ENCODE data around the gene PSMA6.
"Not testable (repeated sequence)": the region's sequence is repeated elsewhere in the genome, so short reads cannot be mapped to it uniquely, and the experiment has no call there.

Gene PSMA6

DNA sequence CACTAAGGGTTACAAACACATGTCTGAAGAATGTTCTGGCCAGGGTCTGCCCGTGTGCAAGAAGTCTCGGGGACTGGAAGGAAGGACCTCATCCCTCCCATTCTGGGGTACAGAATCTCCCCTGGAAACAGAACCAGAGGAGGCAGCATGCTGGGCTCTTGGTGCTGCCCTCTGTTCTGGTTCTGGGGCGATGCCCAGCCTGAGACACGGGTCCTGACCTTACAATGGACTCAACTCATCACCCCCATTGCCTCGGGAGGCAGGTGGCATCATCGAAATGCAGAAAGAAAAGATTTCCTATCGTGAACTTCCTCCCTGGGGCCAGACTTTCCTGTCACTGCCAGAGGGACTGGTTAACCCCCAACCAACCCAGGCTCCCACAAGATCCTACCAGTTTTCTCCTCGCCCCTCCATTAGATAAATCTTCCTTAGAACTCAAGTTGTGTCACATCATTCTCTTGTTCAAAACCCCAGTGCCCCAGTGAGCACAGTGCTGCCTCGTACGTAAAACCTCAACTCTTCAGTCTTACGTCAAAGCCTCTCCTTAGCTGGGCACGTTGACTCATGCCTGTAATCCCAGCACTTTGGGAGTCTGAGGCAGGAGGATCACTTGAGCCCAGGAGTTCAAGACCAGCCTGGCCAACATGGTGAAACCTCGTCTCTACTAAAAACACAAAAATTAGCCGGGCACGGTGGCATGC lies 52.1 kb downstream of the PSMA6 start:
- no peak for DNase-seq (ENCODE audit: low read depth in 2 of 2)

GRCh38 chr14:35346738-35347322 lies 54.6 kb downstream of the PSMA6 start:
- no peak for DNase-seq (ENCODE audit: low read depth in 2 of 2)

GRCh38 chr14:35347323-35348043 lies 55.3 kb downstream of the PSMA6 start:
- DNase-seq (ENCODE audit: low read depth in 2 of 2) = no peak

GRCh38 chr14:35348044-35348380 lies 55.8 kb downstream of the PSMA6 start:
- DNase-seq (ENCODE audit: low read depth in 2 of 2) = not testable (repeated sequence)

GRCh38 chr14:35349496-35350365 lies 57.5 kb downstream of the PSMA6 start:
- DNase-seq (ENCODE audit: low read depth in 2 of 2) = no peak

DNA sequence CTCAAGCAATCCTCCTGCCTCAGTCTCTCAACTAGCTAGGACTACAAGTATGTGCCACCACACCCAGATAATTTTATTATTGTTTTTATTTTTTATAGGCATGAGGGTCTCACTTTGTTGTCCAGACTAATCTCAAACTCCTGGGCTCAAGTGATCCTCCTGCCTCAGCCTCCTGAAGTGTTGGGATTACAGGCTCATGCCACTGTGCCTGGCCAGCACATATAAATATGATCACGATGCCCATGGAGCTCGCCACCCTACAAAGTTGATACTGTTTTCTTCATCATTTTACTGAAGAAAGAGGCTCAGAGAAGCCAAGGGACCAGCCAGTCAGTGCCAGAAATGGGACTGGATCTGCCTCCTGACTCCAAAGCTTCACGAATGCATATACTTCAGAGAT lies 59.3 kb downstream of the PSMA6 start:
- DNase-seq (ENCODE audit: low read depth in 2 of 2) = no peak

GRCh38 chr14:35351897-35352273 lies 59.7 kb downstream of the PSMA6 start:
- DNase-seq (ENCODE audit: low read depth in 2 of 2) = no peak

- DNase-seq (ENCODE audit: low read depth in 2 of 2) = no peak
These were observed 60.4 kb downstream of the PSMA6 start for GRCh38 chr14:35352274-35353233.

DNA sequence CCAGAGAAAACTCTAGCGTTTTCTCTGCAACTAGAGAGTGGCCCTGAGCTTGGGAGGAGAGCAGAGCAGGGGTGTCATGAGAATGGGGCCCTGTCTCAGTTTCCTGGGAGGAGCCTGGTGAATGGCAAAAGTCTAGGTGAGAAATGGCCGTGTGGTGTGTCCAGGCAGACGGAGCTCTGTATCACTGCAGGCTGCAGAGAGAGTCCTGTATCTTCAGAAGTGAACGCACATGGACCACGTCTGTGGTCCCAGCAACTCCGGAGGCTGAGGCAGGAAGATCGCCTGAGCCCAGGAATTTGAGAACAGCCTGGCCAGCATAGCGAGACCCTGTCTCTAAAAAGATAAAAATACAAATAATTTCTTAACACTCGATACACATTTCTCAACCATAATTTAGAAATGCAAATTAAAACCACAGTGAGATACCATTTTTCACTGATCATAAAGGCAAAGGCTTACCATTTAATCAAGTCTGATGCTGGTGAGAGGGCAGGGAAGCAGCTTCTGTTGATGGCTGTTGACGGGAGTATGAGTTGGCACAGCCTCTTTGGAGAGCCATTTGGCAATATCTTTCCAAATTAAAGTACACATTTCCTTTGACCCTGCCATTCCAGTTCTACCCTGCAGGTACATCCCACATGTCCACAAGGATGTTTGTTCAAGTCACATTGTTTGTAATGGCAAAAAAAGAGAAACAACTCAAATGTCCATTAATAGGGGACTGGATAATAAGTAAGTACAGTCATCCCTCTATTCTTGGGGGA lies 61.4 kb downstream of the PSMA6 start:
- no peak for DNase-seq (ENCODE audit: low read depth in 2 of 2)

- DNase-seq (ENCODE audit: low read depth in 2 of 2) = not testable (repeated sequence)
These were observed 63.1 kb downstream of the PSMA6 start for GRCh38 chr14:35355235-35355634.

DNA sequence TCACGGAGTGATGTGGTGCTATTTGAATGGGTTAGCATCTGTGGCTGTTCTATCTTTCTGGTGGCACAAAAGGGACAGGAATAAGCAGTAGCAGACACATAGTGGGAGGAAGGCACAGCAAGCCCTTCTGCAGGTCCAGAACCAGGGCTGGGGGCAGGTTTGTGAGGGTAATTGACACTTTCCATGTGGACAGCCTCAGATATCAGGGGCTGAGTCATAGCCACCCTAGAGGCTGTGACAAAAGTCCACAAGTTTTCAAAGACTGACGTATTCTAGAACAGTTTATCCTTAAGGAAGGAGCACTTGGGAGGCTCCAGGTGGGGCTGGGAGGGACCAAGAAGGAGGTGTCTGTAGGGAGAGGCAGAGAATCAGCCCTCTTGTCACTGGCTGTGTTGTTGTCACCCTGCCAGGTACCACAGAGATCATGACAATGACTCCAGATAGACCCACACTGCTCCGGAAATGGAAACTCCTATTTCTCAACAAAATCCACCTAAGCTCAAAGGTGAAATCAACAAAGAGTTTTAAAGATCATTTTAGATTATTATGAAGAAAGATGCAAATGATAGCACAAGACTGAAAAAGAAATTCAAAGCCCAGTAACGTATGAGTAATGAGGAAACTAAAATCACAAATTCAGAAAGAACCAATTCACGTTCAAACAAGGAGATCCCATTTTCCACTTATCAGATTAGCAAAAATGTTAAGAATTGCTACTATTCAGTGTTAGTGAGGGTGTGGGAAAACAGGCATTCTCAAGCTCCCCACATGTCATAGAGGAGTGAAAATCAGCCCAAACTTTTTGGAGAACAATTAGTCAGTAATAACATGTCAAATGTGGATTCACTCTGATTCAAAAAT lies 64.0 kb downstream of the PSMA6 start:
- DNase-seq (ENCODE audit: low read depth in 2 of 2) = no peak

DNA sequence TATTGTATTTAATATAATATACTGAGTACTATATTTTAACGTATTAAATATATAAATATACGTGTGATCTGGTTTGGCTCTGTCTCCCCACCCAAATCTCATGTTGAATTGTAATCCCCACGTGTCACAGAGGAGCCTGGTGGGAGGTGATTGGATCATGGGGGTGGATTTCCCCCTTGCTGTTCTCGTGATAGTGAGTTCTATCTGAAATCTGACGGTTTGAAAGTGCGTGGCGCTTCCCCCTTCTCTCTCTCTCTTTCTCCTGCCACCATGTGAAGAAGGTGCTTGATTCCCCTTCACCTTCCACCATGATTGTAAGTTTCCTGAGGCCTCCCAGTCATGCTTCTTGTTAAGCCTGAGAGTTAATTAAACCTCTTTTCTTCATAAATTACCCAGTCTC lies 67.5 kb downstream of the PSMA6 start:
- not testable (repeated sequence) for DNase-seq (ENCODE audit: low read depth in 2 of 2)

GRCh38 chr14:35361141-35361480 lies 68.9 kb downstream of the PSMA6 start:
- DNase-seq (ENCODE audit: low read depth in 2 of 2) = no peak

- DNase-seq (ENCODE audit: low read depth in 2 of 2) = no peak
These were observed 70.3 kb downstream of the PSMA6 start for GRCh38 chr14:35362450-35362849.

DNA sequence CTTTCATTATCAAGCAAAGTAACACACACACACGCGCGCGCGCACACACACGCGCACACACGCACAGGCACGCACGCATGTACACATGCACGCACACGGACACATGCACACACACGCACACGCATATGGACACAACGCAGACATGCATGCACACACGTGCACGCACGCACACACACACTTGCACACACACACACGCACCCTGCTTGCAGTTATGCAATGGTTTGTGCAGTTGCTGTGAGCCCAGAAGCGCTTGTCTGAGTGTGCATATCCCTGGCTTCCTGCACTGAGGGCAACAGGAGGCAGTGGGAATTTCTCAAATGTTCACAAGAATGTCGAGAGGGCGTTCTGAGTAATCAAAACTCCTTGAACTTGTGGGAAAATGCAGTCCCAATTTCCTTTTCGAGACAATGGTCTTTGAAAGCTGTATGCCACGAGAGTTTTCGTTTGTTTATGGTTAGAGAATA lies 70.8 kb downstream of the PSMA6 start:
- no peak for DNase-seq (ENCODE audit: low read depth in 2 of 2)

GRCh38 chr14:35365130-35366055 lies 73.2 kb downstream of the PSMA6 start:
- DNase-seq (ENCODE audit: low read depth in 2 of 2) = peak; percentile 58 to 63

- no peak for DNase-seq (ENCODE audit: low read depth in 2 of 2)
These were observed 73.9 kb downstream of the PSMA6 start for GRCh38 chr14:35366056-35366451.

- DNase-seq (ENCODE audit: low read depth in 2 of 2) = no peak
These were observed 74.4 kb downstream of the PSMA6 start for GRCh38 chr14:35366521-35366976.
